HepG2 (cell line): Measurements from ENCODE around the gene RHEBL1. TPM values are rescaled to one million over a fixed set of nuclear protein-coding genes. Genes with fewer than 3 reads are reported as not detected.

ENCODE experiments used
- ATAC-seq: fragments of 200-7000 bp; cut with Tn5 transposase; 3 replicates; pipeline ENCODE4 v1.9.1; 2020; ENCODE audit warnings: mild to moderate bottlenecking, moderate library complexity
- BruUV-seq: library from RNA; stranded (reverse); fragments of 400-500 nt; replicated peaks from 2 replicates; lab custom pipeline; 2021; lab: Mats Ljungman, UMichigan
- CTCF ChIA-PET: fragments of 300-600 bp; formaldehyde crosslinking; extraction: SDS; loops from one replicate; lab custom pipeline; 2021; ENCODE audit warnings: low total read pairs, inconsistent platforms, low intra/inter-chr PET ratio; lab: Yijun Ruan, JAX
- POLR2A ChIA-PET: fragments of 350-600 bp; sonication (Branson Sonifier 250); formaldehyde crosslinking; loops from one replicate; lab custom pipeline; 2020; ENCODE audit warnings: antibody characterized with exemption, inconsistent platforms; lab: Yijun Ruan, JAX
- DNase-seq: peaks from one replicate; pipeline ENCODE4 v3.0.0-alpha.2; 2015; ENCODE audit warnings: low spot score
- FAIRE-seq: peaks from 3 replicates; lab custom pipeline; 2011; peaks lifted over from hg19 to GRCh38; lab: Jason Lieb, UNC
- H2AFZ ChIP-seq: one replicate; pipeline ENCODE4 v1.6.1; 2011; ENCODE audit warnings: low read length, inconsistent platforms
- H3K27ac ChIP-seq: fragments of 300-600 bp; 3 replicates; pipeline ENCODE4 v1.8.0; 2011; ENCODE audit warnings: mixed run types, mild to moderate bottlenecking, mixed read lengths, low read length, inconsistent platforms; ENCODE audit not compliant: insufficient read depth; ENCODE audit errors: extremely low read length
- H3K27me3 ChIP-seq, 2 experiments: fragments of 200-600 bp in 1 of 2; 2 replicates in 1 of 2; 3 replicates in 1 of 2; pipeline versions ENCODE4 v1.6.0 to v1.8.0; 2011; ENCODE audit warnings: low read length in 2 of 2, mild to moderate bottlenecking in 2 of 2, moderate library complexity in 2 of 2, inconsistent platforms in 1 of 2; ENCODE audit not compliant: insufficient read depth in 2 of 2, control insufficient read depth in 1 of 2
- H3K36me3 ChIP-seq, 2 experiments: fragments of 200-600 bp in 1 of 2; replicated peaks in 1 of 2; 2 replicates in 1 of 2; 3 replicates in 1 of 2; pipeline versions ENCODE4 v1.5.1 to v1.8.0; 2011; ENCODE audit warnings: low read length in 2 of 2, inconsistent platforms in 1 of 2; ENCODE audit not compliant: insufficient read depth in 2 of 2, control insufficient read depth in 1 of 2
- H3K4me1 ChIP-seq: 2 replicates; pipeline ENCODE4 v1.5.1; 2012; ENCODE audit warnings: low read length, inconsistent platforms; ENCODE audit not compliant: insufficient read depth
- H3K4me2 ChIP-seq: 2 replicates; pipeline ENCODE4 v1.6.0; 2011; ENCODE audit warnings: low read depth, low read length, inconsistent platforms
- H3K4me3 ChIP-seq, 3 experiments: fragments of 200-600 bp in 1 of 3; sonication (generic), shearing (Covaris generic) in 1 of 3; replicated peaks in 1 of 3; 2 replicates each; pipeline ENCODE4 v1.5.1; 2011 to 2016; ENCODE audit warnings: low read length in 3 of 3, inconsistent platforms in 2 of 3, low read depth in 2 of 3, mild to moderate bottlenecking in 2 of 3, control low read depth in 1 of 3, mixed read lengths in 1 of 3; ENCODE audit not compliant: insufficient read depth in 1 of 3
- H3K79me2 ChIP-seq: one replicate; pipeline ENCODE4 v1.6.1; 2011; ENCODE audit warnings: low read length, inconsistent platforms; ENCODE audit not compliant: insufficient read depth
- H3K9ac ChIP-seq: 2 replicates; pipeline ENCODE4 v1.6.0; 2011; ENCODE audit warnings: mild to moderate bottlenecking, low read depth, low read length, inconsistent platforms; ENCODE audit not compliant: insufficient read depth
- H3K9me3 ChIP-seq: 2 replicates; pipeline ENCODE4 v1.5.1; 2012; ENCODE audit warnings: mild to moderate bottlenecking, low read length
- H4K20me1 ChIP-seq: 2 replicates; pipeline ENCODE4 v1.6.0; 2011; ENCODE audit warnings: inconsistent platforms, mild to moderate bottlenecking, low read length, moderate library complexity; ENCODE audit not compliant: insufficient read depth
- AGO2 ChIP-seq: fragments of 200-400 bp; formaldehyde crosslinking; optimal IDR thresholded peaks from 2 replicates; pipeline ENCODE3; 2017; ENCODE audit warnings: mild to moderate bottlenecking, low read depth, low read length, moderate library complexity
- BCL3 ChIP-seq: sonication (generic); formaldehyde crosslinking; IDR thresholded peaks from 2 replicates; pipeline ENCODE4 v1.5.1; 2020; ENCODE audit warnings: mild to moderate bottlenecking, missing genetic modification reagents, moderate library complexity
- HMG20B ChIP-seq: conservative IDR thresholded peaks from 2 replicates; pipeline ENCODE4 v1.6.1; 2016; ENCODE audit warnings: missing genetic modification reagents, missing compliant biosample characterization
- RBFOX2 ChIP-seq: fragments of 200-400 bp; formaldehyde crosslinking; IDR thresholded peaks from 2 replicates; pipeline ENCODE4 v1.6.1; 2017; ENCODE audit warnings: low read depth, mild to moderate bottlenecking, low read length
- SP5 ChIP-seq: IDR thresholded peaks from 2 replicates; pipeline ENCODE4 v1.6.1; 2016; ENCODE audit warnings: low read depth, borderline replicate concordance
- WGBS: methylation state at CpG from one replicate; pipeline ENCODE4 v1.1.6; 2017; ENCODE audit warnings: low lambda C conversion rate; 5-methylcytosine and 5-hydroxymethylcytosine counted together
- in situ Hi-C: cut with HindIII; loops from 2 replicates; pipeline ENCODE4 v1.10.0; 2017; ENCODE audit warnings: low pct_unique_long_range_greater_than_20kb; ENCODE audit not compliant: extremely low pct_ligation_motif_present
- intact Hi-C: fragments of 100-400 bp; cut with micrococcal nuclease; formaldehyde crosslinking; loops from one replicate; pipeline ENCODE4 v1.10.0; 2022; ENCODE audit not compliant: unreplicated experiment
- polyA plus RNA-seq, 8 experiments: library from polyadenylated mRNA; depleted of rRNA in 3 of 8; stranded (reverse) in 7 of 8; unstranded in 1 of 8; fragments of >200 nt; fragmentation: Illumina TruSeq in 4 of 8; extraction: Trizol in 4 of 8; gene quantifications; 2 replicates each; pipeline versions ENCODE4 v1.2.1 to v1.2.3, GENCODE V29; 2011 to 2016; ENCODE audit warnings: low read depth in 4 of 8, missing spikeins in 1 of 8, mixed read lengths in 1 of 8; ENCODE audit not compliant: insufficient read depth in 1 of 8
- total RNA-seq, 5 experiments: library from RNA; depleted of rRNA; stranded (reverse); fragments of >200 nt; fragmentation: Illumina TruSeq; extraction: Trizol; gene quantifications; 2 replicates each; pipeline ENCODE4 v1.2.3, GENCODE V29; 2016; ENCODE audit warnings: low read depth in 1 of 5

The RHEBL1 gene
- total and polyA plus RNA-seq, 2 of the 13 experiments (the other 11 are each of a cell fraction or from before 2014, with no cell fraction given), result 1.4 to 2.5 TPM

GRCh38 chr12:49033611-49034285, 36.0 kb downstream of the RHEBL1 start:
- no TSS peak for BruUV-seq
- Histone ChIP-seq H3K4me2 (no peak overlapping the region), H3K27ac (no peak overlapping the region), H3K9ac (no peak overlapping the region), H3K9me3 (no peaks in the 10 kb centered on the region), H3K79me2 (no peaks in the 10 kb centered on the region), H3K4me1 (no peaks in the 10 kb centered on the region), H4K20me1 (no peaks in the 10 kb centered on the region), H3K4me3 (no peak overlapping the region), H2AFZ (no peak overlapping the region), H3K27me3 (no peaks in the 10 kb centered on the region), H3K36me3 (peaks cover 45 to 85% of the 10 kb centered on the region in 2 experiments; a peak in 4 of 5 replicates)
- FAIRE-seq, result no peak
- intact Hi-C loops, result no loop called here
- no peak for DNase-seq
- POLR2A ChIA-PET, result interaction anchor here (1.4 to 3.0 kb wide), 3 partner anchors 11 to 97 kb away, joined by 3 to 9 read pairs (median 7); partner anchors contain the start of gene TUBA1B
- CTCF ChIA-PET, result no interaction called here
- ATAC-seq, result peak; percentile 7; the same call in 2 of the 3 replicates
- in situ Hi-C loops, result no loop called here
- no peak for TF ChIP-seq HMG20B (CRISPR knock-in tag)
- 0 out of 2 replicates have a peak, but pooled peaks have one; percentile 20 for TF ChIP-seq RBFOX2
- 92% methylated on average over 5 of the region's 12 CpGs for WGBS

GRCh38 chr12:49032679-49033447, 36.9 kb downstream of the RHEBL1 start:
- Histone ChIP-seq H3K4me2 (no peak overlapping the region), H4K20me1 (no peaks in the 10 kb centered on the region), H3K9ac (no peak overlapping the region), H3K36me3 (peaks cover 46 to 85% of the 10 kb centered on the region in 2 experiments), H2AFZ (no peak overlapping the region), H3K4me3 (no peak overlapping the region), H3K4me1 (no peaks in the 10 kb centered on the region), H3K79me2 (no peaks in the 10 kb centered on the region), H3K27me3 (no peaks in the 10 kb centered on the region), H3K27ac (no peak overlapping the region), H3K9me3 (no peaks in the 10 kb centered on the region)
- in situ Hi-C loops, result no loop called here
- BruUV-seq, result no TSS peak
- 80% methylated on average over 1 of the region's 3 CpGs for WGBS
- no peak for FAIRE-seq
- DNase-seq, result no peak
- intact Hi-C loops, result no loop called here
- TF ChIP-seq BCL3, result no peak
- peak; percentile 94 for TF ChIP-seq AGO2
- TF ChIP-seq SP5 (CRISPR knock-in tag), result no peak
- peak; percentile 13 for ATAC-seq
- ChIA-PET POLR2A (interaction anchor here (1.4 to 3.0 kb wide), 3 partner anchors 12 to 98 kb away, joined by 3 to 9 read pairs (median 7); partner anchors contain the start of gene TUBA1B), CTCF (no interaction called here)
